WERI-Rb-1 (cell line): Measurements from ENCODE around the gene ACTMAP.

Experiments
- DNase-seq: peaks from one replicate; pipeline ENCODE4 v3.0.0-alpha.2; 2020
- H3K27ac ChIP-seq: fragments of 250-450 bp; sonication (Bioruptor Pico); 2 replicates; pipeline ENCODE4 v1.5.1; 2020; ENCODE audit warnings: mild to moderate bottlenecking, moderate library complexity
- H3K27me3 ChIP-seq: fragments of 250-450 bp; sonication (Bioruptor Pico); 2 replicates; pipeline ENCODE4 v1.5.1; 2021; ENCODE audit warnings: mild to moderate bottlenecking, low read depth, moderate library complexity; ENCODE audit not compliant: insufficient read depth, severe bottlenecking
- H3K36me3 ChIP-seq: fragments of 250-450 bp; sonication (Bioruptor Pico); 2 replicates; pipeline ENCODE4 v1.5.1; 2020; ENCODE audit warnings: mild to moderate bottlenecking, moderate library complexity
- H3K4me3 ChIP-seq: 2 replicates; pipeline ENCODE4 v1.5.1; 2011; ENCODE audit warnings: low read depth, mild to moderate bottlenecking, control low read depth, low read length
- H3K9me3 ChIP-seq: fragments of 250-450 bp; sonication (Bioruptor Pico); 2 replicates; pipeline ENCODE4 v1.5.1; 2021; ENCODE audit warnings: mild to moderate bottlenecking, moderate library complexity; ENCODE audit not compliant: severe bottlenecking
- CTCF ChIP-seq: IDR thresholded peaks from 2 replicates; pipeline ENCODE4 v1.5.1; 2011; ENCODE audit warnings: low read depth, mild to moderate bottlenecking, control low read depth, inconsistent platforms, low read length

Gene ACTMAP

GRCh38 chr19:40717325-40717879 is 32.9 kb downstream of the ACTMAP start:
- peak; percentile 40 for DNase-seq
- no peaks in the 10 kb centered on the region for H3K9me3 ChIP-seq
- peak overlapping the region; percentile 85 for H3K27ac ChIP-seq
- no peaks in the 10 kb centered on the region for H3K27me3 ChIP-seq
- TF ChIP-seq CTCF, result no peak
- peak overlapping the region; percentile 88 for H3K4me3 ChIP-seq
- H3K36me3 ChIP-seq, result peaks cover 7% of the 10 kb centered on the region; the same call in 1 of the 2 replicates

DNA sequence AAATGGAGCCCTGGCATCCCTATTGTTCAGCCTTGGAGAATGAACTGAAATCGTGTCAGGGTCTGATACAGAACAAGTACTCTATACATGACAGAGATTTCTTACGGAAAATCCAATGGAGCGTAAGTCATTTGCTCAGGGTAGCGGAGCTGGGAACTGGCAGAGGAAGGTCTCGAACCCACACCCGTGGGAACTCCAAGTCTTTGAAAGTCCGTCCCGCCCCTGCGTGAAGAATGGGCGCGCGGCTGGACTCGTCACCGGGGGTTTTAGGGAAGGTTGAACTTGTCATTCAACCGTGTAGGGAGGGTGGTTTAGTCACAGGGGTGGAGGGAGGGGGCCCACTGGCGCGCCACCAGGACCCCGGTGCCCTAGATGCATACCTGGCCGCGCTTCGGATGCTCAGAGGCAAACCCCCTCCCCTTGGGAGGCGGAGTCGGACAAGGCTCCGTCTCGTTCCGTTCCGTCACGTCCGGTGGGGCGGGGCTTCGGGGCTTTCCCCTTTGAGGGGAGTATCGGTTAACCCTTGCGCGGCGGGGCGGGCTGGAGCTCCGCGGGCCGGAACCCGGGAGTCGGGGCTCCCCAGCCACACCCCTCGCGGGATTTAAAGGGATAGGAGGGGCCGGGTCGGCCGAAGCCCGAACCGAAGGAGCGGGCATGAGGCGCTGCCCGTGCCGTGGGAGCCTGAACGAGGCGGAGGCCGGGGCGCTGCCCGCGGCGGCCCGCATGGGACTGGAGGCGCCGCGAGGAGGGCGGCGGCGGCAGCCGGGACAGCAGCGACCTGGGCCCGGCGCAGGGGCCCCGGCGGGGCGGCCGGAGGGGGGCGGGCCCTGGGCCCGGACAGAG is 33.6 kb downstream of the ACTMAP start, which contains the start of the genes COQ8B and ITPKC:
TSS of gene COQ8B (minus strand) at position 405 of the 843 bp plus-strand sequence. CDS start 2,254 bp downstream, outside the sequence.
TSS of gene ITPKC (plus strand) at position 631 of the 843 bp plus-strand sequence. CDS start at position 655, 24 bp downstream.
- no peaks in the 10 kb centered on the region for H3K9me3 ChIP-seq
- peak within 1 kb of the TSS; percentile 88 for H3K4me3 ChIP-seq
- H3K27me3 ChIP-seq, result no peaks in the 10 kb centered on the region
- H3K36me3 ChIP-seq, result peaks cover 5% of the 10 kb centered on the region; the same call in 1 of the 2 replicates
- peak within 1 kb of the TSS; percentile 85 for H3K27ac ChIP-seq
- TF ChIP-seq CTCF, result no peak
- peak; percentile 99 for DNase-seq

GRCh38 chr19:40716031-40716481 is 34.2 kb downstream of the ACTMAP start:
- DNase-seq, result no peak
- Histone ChIP-seq H3K27me3 (no peaks in the 10 kb centered on the region), H3K36me3 (peaks cover 8% of the 10 kb centered on the region; the same call in 1 of the 2 replicates), H3K4me3 (peak overlapping the region; percentile 88), H3K27ac (peak overlapping the region; percentile 85), H3K9me3 (no peaks in the 10 kb centered on the region)
- TF ChIP-seq CTCF, result no peak

DNA sequence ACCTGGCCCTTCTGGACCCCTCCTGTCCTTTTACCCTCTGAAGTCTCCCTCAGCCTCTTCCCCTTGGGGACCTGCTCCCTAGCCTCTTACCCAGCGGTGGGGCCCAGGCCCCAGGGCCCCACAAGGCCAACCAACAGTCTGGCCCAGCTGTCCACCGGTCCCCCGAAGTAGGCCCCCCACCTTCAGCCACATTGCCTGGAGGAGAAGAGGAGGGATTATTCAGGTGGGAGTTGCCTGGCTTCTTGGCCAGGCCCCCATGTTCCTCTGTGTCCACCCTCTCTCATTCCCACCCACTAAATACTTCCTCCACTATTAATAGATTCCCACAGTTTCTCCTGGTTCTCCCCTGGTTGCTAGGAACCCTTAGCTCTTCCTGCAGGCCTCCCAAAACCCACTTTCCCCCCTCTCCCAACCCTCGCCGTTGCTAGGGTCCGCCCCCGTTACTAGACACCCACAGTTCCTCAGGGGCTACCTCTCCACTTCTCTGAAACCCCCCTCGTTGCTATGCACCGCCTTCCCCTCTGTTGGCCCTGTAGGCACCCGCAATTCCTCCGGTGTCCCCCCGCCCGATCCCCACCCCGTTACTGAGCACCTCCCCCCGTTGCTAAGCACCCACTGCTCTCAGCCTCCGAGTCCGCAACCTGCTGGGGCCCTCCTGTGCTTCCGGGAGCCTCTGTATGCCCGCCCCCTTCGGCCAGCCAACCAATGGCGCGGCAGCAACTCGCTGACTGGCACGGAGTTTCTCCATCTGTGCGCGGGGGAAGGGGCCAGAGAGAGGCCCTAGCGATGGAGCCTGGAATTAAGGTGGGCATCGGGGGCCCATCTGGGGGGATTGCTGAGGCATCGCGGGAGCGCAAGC is 35.6 kb downstream of the ACTMAP start:
- H3K27me3 ChIP-seq, result no peaks in the 10 kb centered on the region
- peak; percentile 96 for DNase-seq
- no peak for TF ChIP-seq CTCF
- H3K4me3 ChIP-seq, result peak overlapping the region; percentile 88
- no peaks in the 10 kb centered on the region for H3K9me3 ChIP-seq
- peak overlapping the region; percentile 85 for H3K27ac ChIP-seq
- peaks cover 16% of the 10 kb centered on the region for H3K36me3 ChIP-seq

DNA sequence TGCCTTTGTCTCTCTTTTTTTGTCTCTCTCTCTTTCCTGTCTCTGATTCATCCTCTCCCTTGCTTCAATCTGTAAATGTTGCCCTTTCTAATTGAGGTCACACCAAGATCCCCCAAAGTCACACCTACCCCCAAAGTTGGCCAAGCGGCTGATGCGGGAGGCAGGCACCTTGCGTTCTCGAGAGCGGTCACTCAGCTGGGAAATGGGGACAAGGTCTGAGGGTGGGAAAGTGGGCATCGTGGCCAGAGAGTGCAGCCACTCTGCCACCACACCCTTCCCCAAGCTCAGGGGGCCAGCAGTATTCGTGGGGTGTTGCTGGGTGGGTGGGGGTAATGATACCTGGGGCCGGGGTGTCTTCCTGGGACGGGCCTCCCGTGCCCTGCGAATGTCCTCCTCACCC is 36.3 kb downstream of the ACTMAP start:
- Histone ChIP-seq H3K36me3 (peaks cover 21% of the 10 kb centered on the region), H3K27ac (no peak overlapping the region), H3K27me3 (no peaks in the 10 kb centered on the region), H3K4me3 (no peak overlapping the region; the same call in 1 of the 2 replicates), H3K9me3 (no peaks in the 10 kb centered on the region)
- no peak for TF ChIP-seq CTCF
- no peak for DNase-seq
